HepG2 (cell line): Measurements from ENCODE around the gene ALKBH5. TPM values are rescaled to one million over a fixed set of nuclear protein-coding genes. Genes with fewer than 3 reads are reported as not detected.
A peak's percentile ranks its signal among the peaks of the same experiment; 100 is the strongest.

Experiments
- NFATC3 ChIP-seq: sonication (generic); formaldehyde crosslinking; IDR thresholded peaks from 2 replicates; pipeline ENCODE4 v1.5.1; 2020; ENCODE audit warnings: mild to moderate bottlenecking, missing genetic modification reagents
- PAXIP1 ChIP-seq: sonication (generic); formaldehyde crosslinking; conservative IDR thresholded peaks from 2 replicates; pipeline ENCODE4 v1.4.0; 2020; ENCODE audit warnings: mild to moderate bottlenecking, missing genetic modification reagents, moderate library complexity
- SNAPC2 ChIP-seq: sonication (generic); formaldehyde crosslinking; IDR thresholded peaks from 2 replicates; pipeline ENCODE4 v1.8.1; 2022; ENCODE audit warnings: mild to moderate bottlenecking, missing genetic modification reagents
- SP1 ChIP-seq, 2 experiments: fragments of 450-650 bp in 1 of 2; sonication (generic) in 1 of 2; formaldehyde crosslinking in 1 of 2; IDR thresholded peaks; 2 replicates each; pipeline versions ENCODE4 v1.4.0 to v1.6.1; 2016 to 2020; ENCODE audit warnings: missing genetic modification reagents in 1 of 2
- ZNF430 ChIP-seq: sonication (generic); formaldehyde crosslinking; IDR thresholded peaks from 2 replicates; pipeline ENCODE4 v1.9.0; 2021; ENCODE audit warnings: mild to moderate bottlenecking, missing genetic modification reagents
- ZNF574 ChIP-seq: sonication (generic); formaldehyde crosslinking; IDR thresholded peaks from 2 replicates; pipeline ENCODE4 v1.4.0; 2020; ENCODE audit warnings: missing genetic modification reagents
- ZNF687 ChIP-seq: sonication (generic); formaldehyde crosslinking; IDR thresholded peaks from 2 replicates; pipeline ENCODE4 v1.5.1; 2020; ENCODE audit warnings: mild to moderate bottlenecking, missing genetic modification reagents, moderate library complexity
- polyA plus RNA-seq, 8 experiments: library from polyadenylated mRNA; depleted of rRNA in 3 of 8; stranded (reverse) in 7 of 8; unstranded in 1 of 8; fragments of >200 nt; fragmentation: Illumina TruSeq in 4 of 8; extraction: Trizol in 4 of 8; gene quantifications; 2 replicates each; pipeline versions ENCODE4 v1.2.1 to v1.2.3, GENCODE V29; 2011 to 2016; ENCODE audit warnings: low read depth in 4 of 8, missing spikeins in 1 of 8, mixed read lengths in 1 of 8; ENCODE audit not compliant: insufficient read depth in 1 of 8
- total RNA-seq, 5 experiments: library from RNA; depleted of rRNA; stranded (reverse); fragments of >200 nt; fragmentation: Illumina TruSeq; extraction: Trizol; gene quantifications; 2 replicates each; pipeline ENCODE4 v1.2.3, GENCODE V29; 2016; ENCODE audit warnings: low read depth in 1 of 5

ALKBH5 gene
- total and polyA plus RNA-seq, 2 of the 13 experiments (the other 11 are each of a cell fraction or from before 2014, with no cell fraction given), result 68.9 to 76.9 TPM

GRCh38 chr17:18224387-18225120, 40.9 kb downstream of the ALKBH5 start (continued):
- TF ChIP-seq ZNF574 (peak; percentile 45; the same call in 1 of the 2 replicates), PAXIP1 (CRISPR knock-in tag) (peak; percentile 73), SP1 (IDR thresholded peaks at IDR 0.05) (no peak), SP1 (CRISPR knock-in tag; IDR thresholded peaks at IDR 0.05) (0 out of 2 replicates have a peak, but pooled peaks have one; percentile 44), ZNF430 (CRISPR knock-in tag) (peak; percentile 45; the same call in 1 of the 2 replicates), ZNF687 (CRISPR knock-in tag) (peak; percentile 88), SNAPC2 (CRISPR knock-in tag) (peak; percentile 60; the same call in 1 of the 2 replicates), NFATC3 (CRISPR knock-in tag) (0 out of 2 replicates have a peak, but pooled peaks have one; percentile 66)
- TF ChIP-seq, all 625 proteins: peak for 124
